Cardiac fibroblast (primary cell): Measurements from ENCODE around the gene TREM1.
"Not testable (repeated sequence)": the region's sequence is repeated elsewhere in the genome, so short reads cannot be mapped to it uniquely, and the experiment has no call there.

Source experiments
- DNase-seq, 2 donors: peaks; one replicate each; pipeline versions ENCODE4 v3.0.0 to v3.0.0-alpha.2; 2010; ENCODE audit warnings: low read depth in 2 of 2
- H3K4me3 ChIP-seq, 2 donors: replicated peaks in 1 of 2; 1 replicate in 1 of 2; 2 replicates in 1 of 2; pipeline ENCODE4 v1.5.1; 2011; ENCODE audit warnings: low read depth in 2 of 2, low read length in 2 of 2, mild to moderate bottlenecking in 2 of 2, moderate library complexity in 1 of 2
- TF ChIP-seq, protein P1 (sequence below): IDR thresholded peaks from one replicate; pipeline ENCODE4 v1.5.1; 2011; ENCODE audit warnings: low read depth, mild to moderate bottlenecking, low read length, inconsistent platforms

The TREM1 gene

GRCh38 chr6:41318261-41318653 is 31.8 kb upstream of the TREM1 start:
- no peak overlapping the region for H3K4me3 ChIP-seq
- TF ChIP-seq, protein P1, sequence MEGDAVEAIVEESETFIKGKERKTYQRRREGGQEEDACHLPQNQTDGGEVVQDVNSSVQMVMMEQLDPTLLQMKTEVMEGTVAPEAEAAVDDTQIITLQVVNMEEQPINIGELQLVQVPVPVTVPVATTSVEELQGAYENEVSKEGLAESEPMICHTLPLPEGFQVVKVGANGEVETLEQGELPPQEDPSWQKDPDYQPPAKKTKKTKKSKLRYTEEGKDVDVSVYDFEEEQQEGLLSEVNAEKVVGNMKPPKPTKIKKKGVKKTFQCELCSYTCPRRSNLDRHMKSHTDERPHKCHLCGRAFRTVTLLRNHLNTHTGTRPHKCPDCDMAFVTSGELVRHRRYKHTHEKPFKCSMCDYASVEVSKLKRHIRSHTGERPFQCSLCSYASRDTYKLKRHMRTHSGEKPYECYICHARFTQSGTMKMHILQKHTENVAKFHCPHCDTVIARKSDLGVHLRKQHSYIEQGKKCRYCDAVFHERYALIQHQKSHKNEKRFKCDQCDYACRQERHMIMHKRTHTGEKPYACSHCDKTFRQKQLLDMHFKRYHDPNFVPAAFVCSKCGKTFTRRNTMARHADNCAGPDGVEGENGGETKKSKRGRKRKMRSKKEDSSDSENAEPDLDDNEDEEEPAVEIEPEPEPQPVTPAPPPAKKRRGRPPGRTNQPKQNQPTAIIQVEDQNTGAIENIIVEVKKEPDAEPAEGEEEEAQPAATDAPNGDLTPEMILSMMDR, result no peak
- no peak for DNase-seq

DNA sequence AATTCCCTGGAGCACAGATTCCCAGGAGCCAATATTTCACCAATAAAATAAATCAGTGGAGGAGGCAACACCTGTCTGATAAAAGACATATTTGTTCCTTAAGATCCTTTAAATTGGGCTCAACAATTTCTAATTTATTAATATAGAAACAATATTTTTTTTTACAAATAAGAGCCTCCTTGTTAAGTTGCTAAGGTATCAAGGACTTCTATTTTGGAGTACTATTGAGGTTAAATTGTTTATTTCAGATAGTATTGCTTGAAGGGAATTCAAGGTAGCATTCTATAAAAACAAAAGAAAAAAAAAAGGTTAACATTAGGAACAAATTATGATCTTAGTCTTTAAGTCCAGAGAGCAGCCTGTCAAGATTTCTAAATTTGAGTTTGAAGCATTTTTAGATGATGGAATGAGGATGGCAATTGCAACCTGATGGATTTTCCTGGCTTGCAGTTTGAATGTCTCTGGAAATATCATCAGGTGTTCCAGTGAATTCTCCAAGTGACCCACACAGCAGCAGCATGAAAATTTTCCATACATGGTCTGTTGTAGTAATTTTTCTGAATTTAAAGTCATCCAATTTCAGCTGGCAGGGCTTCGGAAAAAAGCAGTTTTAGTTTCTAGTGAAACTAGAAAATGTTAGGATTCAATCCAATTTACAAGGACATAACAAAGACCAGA is 29.6 kb upstream of the TREM1 start:
- TF ChIP-seq, protein P1, result no peak
- no peak for DNase-seq
- no peak overlapping the region for H3K4me3 ChIP-seq

DNA sequence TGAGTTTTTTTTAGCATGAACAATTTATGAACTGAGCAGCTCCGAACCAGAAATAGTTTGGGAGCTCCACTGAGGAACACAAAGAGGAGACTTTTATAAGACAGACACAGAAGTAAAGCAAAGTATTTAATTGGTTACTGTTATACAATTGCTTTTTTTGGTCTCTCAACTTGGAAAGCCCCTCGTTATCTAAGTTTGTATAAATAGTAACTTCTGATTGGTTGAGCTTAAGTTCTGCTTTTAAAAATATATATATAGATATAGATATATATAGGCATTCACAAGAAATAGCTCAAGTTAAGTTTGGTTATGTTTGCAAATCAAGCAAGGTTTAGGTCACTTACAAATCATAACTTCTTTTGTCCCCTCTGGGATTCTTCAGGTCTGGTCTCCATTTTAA is 28.7 kb upstream of the TREM1 start:
- TF ChIP-seq, protein P1, result no peak
- H3K4me3 ChIP-seq, result no peak overlapping the region
- DNase-seq, result no peak

DNA sequence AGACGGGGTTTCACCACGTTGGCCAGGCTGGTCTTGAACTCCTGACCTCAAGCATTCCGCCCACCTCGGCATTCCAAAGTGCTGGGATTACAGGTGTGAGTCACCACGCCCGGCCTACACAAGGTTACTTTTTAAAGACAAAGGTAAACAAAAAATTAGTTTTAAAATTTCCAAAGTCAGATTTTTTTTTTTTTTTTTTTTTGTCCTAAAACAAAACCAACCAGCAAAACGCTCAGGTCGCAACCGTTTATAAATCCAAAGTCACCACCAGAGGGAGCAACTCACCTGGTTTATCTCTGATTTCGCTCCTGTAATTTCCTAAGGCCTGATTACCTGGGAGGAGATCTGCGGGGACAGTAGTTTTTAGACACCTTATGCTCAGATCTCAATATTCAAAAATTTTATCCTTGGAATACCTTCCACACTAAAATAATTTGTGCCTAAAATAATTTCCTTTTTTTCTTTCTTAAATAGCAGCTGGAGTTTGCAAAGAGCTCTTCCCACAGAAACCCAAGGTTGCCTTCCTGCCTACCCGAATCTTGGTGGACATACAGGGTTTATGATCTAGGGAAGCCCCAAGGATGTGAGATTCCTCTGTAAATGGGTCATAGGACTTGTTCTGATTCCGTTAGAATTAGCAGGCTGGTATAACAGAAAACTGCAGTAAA is 19.8 kb upstream of the TREM1 start:
- TF ChIP-seq, protein P1, result peak; percentile 49
- DNase-seq, result peak; percentile 52 to 63
- no peak overlapping the region for H3K4me3 ChIP-seq

DNA sequence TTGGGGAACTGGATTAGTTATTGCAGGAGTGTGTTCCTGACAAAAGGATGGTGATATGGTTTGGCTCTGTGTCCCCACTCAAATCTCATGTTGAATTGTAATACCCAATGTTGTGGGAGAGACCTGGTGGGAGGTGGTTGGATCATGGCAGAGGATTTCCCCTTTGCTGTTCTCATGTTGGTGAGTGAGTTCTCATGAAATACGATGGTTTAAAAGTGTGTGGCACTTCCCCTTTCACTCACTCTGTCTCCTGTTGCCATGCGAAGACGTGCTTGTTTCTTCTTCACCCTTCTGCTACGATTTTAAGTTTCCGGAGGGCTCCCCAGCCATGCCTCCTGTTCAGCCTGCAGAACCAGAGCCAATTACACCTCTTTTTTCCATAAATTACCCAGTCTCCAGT is 16.2 kb upstream of the TREM1 start:
- TF ChIP-seq, protein P1, result no peak
- DNase-seq, result no peak
- no peak overlapping the region for H3K4me3 ChIP-seq

- DNase-seq, result no peak
- TF ChIP-seq, protein P1, result no peak
- H3K4me3 ChIP-seq, result no peak overlapping the region
Observed at GRCh38 chr6:41298785-41299502, 12.5 kb upstream of the TREM1 start.

GRCh38 chr6:41297248-41297647 is 10.8 kb upstream of the TREM1 start:
- not testable (repeated sequence) for H3K4me3 ChIP-seq, DNase-seq
